22Rv1 (cell line): Measurements from ENCODE around the gene DSCAM.

Experiments
- H3K27ac ChIP-seq: fragments of 450-650 bp; 2 replicates; pipeline ENCODE4 v1.5.1; 2017
- CTCF ChIP-seq: fragments of 450-650 bp; IDR thresholded peaks from 2 replicates; pipeline ENCODE4 v1.5.1; 2017; ENCODE audit warnings: mild to moderate bottlenecking
- ZFX ChIP-seq: fragments of 450-650 bp; IDR thresholded peaks from 2 replicates; pipeline ENCODE4 v1.6.1; 2017; ENCODE audit warnings: antibody characterized with exemption, borderline replicate concordance

DSCAM gene

GRCh38 chr21:40073642-40074041, 773.3 kb downstream of the DSCAM start:
- TF ChIP-seq ZFX, result no peak
- TF ChIP-seq CTCF, result no peak
- H3K27ac ChIP-seq, result no peak overlapping the region

GRCh38 chr21:40070871-40071270, 776.1 kb downstream of the DSCAM start:
- H3K27ac ChIP-seq, result no peak overlapping the region
- TF ChIP-seq CTCF (no peak), ZFX (no peak)

- H3K27ac ChIP-seq, result no peak overlapping the region
- TF ChIP-seq CTCF (no peak), ZFX (no peak)
These were observed 779.2 kb downstream of the DSCAM start for GRCh38 chr21:40067751-40068150.

GRCh38 chr21:40066221-40066620, 780.7 kb downstream of the DSCAM start:
- TF ChIP-seq ZFX (no peak), CTCF (no peak)
- H3K27ac ChIP-seq, result no peak overlapping the region

- H3K27ac ChIP-seq, result no peak overlapping the region
- TF ChIP-seq ZFX (no peak), CTCF (no peak)
These were observed 786.8 kb downstream of the DSCAM start for GRCh38 chr21:40060083-40060677.

GRCh38 chr21:40057331-40057730, 789.6 kb downstream of the DSCAM start:
- TF ChIP-seq CTCF (no peak), ZFX (no peak)
- no peak overlapping the region for H3K27ac ChIP-seq

- TF ChIP-seq CTCF (no peak), ZFX (no peak)
- no peak overlapping the region for H3K27ac ChIP-seq
These were observed 790.9 kb downstream of the DSCAM start for GRCh38 chr21:40056031-40056430.
